Measurements from ENCODE around the gene OR2V1. TPM values are rescaled to one million over a fixed set of nuclear protein-coding genes. Genes with fewer than 3 reads are reported as not detected.
"Not testable (repeated sequence)": the region's sequence is repeated elsewhere in the genome, so short reads cannot be mapped to it uniquely, and the experiment has no call there.

The OR2V1 gene
- total RNA-seq, 1 donor: not detected

DNA sequence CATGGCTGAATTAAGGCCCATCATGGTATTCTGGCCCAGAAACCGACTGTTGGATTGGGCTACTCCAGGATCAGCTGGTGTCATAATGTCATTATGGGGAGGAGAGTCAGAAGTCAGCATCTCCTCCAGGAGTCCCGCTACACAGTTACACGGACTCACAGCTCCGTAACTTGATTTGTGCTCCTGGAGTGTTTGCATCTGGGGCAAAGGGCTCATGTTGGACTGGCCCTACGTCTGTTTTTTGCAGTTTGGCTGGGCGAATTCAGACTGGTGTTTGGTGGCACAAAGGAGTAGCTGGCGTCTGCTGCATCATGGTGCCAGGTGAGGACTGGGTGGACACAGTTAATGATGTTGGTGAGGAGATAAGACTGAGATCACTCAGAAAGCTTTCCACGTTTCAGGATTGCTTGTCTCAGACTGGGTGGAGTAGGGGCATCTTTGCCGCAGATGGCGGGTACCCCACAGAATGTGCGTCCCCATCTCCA is 31.3 kb downstream of the OR2V1 start:
- DNase-seq (ENCODE audit: low read depth): no peak
- TF ChIP-seq CTCF (IDR thresholded peaks at IDR 0.05; ENCODE audit: insufficient read depth, low read depth, low read length): no peak
- no peak overlapping the region for H3K4me3 ChIP-seq (ENCODE audit: low read depth, low read length)

DNA sequence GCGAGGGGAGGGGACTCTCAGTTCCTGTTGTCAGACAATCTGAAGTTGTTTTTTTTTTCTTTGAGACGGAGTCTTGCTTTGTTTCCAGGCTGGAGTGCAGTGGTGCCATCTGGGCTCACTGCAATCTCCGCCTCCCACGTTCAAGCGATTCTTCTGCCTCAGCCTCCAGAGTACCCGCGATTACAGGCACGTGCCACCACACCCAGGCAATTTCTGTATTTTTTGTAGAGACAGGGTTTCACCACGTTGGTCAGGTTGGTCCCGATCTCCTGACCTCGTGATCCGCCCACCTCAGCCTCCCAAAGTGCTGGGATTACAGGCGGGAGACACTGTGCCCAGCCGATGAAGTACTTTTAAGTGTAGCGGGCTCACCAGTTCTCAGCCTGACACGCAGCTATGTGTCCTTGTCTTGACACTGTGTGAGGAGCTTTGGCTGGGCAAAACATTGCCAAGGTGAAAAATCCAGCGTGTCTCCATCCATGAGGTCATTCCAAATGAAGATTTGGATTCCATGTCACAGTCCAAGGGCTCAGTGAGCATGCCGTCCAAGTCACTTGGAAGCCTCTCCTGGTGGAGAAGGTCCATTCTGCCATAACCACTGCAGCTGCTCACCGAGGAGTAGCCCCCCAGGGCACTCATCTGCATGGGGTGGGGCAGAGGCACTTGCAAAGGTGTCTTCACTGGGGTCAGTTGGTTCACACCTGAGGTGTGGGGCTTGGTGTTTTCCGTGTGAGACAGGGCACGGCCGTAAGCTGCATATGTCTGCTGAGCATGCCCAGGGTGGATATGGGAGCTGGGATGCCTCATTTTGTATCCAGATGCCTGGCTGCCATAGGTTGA is 32.0 kb downstream of the OR2V1 start:
- DNase-seq (ENCODE audit: low read depth): no peak
- TF ChIP-seq CTCF (IDR thresholded peaks at IDR 0.05; ENCODE audit: insufficient read depth, low read depth, low read length): no peak
- no peak overlapping the region for H3K4me3 ChIP-seq (ENCODE audit: low read depth, low read length)

GRCh38 chr5:181097759-181098491 is 33.0 kb downstream of the OR2V1 start:
- not testable (repeated sequence) for H3K4me3 ChIP-seq (ENCODE audit: low read depth, low read length); DNase-seq (ENCODE audit: low read depth)

DNA sequence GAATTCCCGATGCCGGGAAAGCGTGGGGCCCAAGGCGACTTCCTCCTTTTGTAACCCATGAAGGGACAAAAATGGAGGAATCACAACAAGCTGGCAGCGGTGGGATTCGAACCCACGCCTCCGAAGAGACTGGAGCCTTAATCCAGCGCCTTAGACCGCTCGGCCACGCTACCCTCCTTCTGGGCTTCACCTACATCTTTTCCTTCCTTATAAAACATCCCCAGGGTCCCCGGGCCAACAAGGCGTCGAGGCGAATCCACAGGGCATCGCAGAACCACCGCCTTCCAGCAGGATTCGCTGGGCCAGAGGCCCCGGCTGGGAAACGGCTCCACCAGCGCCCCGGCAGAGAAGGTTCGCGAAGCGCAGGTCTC is 33.6 kb downstream of the OR2V1 start:
- not testable (repeated sequence) for DNase-seq (ENCODE audit: low read depth); H3K4me3 ChIP-seq (ENCODE audit: low read depth, low read length)

GRCh38 chr5:181096721-181097382 is 34.1 kb downstream of the OR2V1 start:
- H3K4me3 ChIP-seq (ENCODE audit: low read depth, low read length); DNase-seq (ENCODE audit: low read depth): not testable (repeated sequence)

DNA sequence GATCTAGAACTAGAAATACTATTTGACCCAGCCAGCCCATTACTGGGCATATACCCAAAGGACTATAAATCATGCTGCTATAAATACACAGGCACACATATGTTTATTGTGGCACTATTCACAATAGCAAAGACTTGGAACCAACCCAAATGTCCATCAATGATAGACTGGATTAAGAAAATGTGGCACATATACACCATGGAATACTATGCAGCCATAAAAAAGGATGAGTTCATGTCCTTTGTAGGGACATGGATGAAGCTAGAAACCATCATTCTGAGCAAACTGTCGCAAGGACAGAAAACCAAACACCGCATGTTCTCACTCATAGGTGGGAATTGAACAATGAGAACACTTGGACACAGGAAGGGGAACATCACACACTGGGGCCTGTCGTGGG is 35.8 kb downstream of the OR2V1 start:
- H3K4me3 ChIP-seq (ENCODE audit: low read depth, low read length); DNase-seq (ENCODE audit: low read depth): not testable (repeated sequence)

DNA sequence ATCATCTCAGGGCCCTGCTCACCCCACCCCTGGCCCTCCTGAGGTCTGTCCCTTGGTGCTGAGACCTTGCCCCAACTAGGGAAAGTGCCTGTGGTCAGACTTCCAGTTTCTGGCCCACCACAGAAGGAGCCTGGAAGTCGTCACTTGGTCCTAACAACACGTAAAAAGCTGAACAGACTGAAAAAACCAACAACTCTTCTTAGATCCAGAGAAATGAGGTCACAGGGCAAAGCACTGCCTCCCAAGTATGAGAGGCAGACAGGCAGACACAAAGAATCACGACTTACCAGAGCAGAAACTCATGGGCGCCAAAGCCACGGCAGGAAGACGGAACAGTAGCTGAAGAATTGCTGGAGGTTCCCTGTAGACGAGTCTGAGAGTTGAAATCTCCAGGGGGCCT is 38.5 kb downstream of the OR2V1 start:
- DNase-seq (ENCODE audit: low read depth): no peak
- no peak for TF ChIP-seq CTCF (IDR thresholded peaks at IDR 0.05; ENCODE audit: insufficient read depth, low read depth, low read length)
- H3K4me3 ChIP-seq (ENCODE audit: low read depth, low read length): no peak overlapping the region

GRCh38 chr5:181088289-181088688 is 42.7 kb downstream of the OR2V1 start:
- DNase-seq (ENCODE audit: low read depth): peak; percentile 5
- peak; percentile 41 for TF ChIP-seq CTCF (IDR thresholded peaks at IDR 0.05; ENCODE audit: insufficient read depth, low read depth, low read length)
- H3K4me3 ChIP-seq (ENCODE audit: low read depth, low read length): no peak overlapping the region

All from fibroblast of villous mesenchyme (primary cell).